ENCODE results near the gene KIAA0753.

GRCh38 chr17:6543079-6544010 is 97.2 kb downstream of the KIAA0753 start:
- TF ChIP-seq CTCF (IDR thresholded peaks at IDR 0.05) (no peak), EP300 (IDR thresholded peaks at IDR 0.05) (no peak), POLR2A (IDR thresholded peaks at IDR 0.05) (no peak)

All from gastroesophageal sphincter (tissue), 3 donors.